ENCODE measurements around the gene PKD2L1.

The PKD2L1 gene

DNA sequence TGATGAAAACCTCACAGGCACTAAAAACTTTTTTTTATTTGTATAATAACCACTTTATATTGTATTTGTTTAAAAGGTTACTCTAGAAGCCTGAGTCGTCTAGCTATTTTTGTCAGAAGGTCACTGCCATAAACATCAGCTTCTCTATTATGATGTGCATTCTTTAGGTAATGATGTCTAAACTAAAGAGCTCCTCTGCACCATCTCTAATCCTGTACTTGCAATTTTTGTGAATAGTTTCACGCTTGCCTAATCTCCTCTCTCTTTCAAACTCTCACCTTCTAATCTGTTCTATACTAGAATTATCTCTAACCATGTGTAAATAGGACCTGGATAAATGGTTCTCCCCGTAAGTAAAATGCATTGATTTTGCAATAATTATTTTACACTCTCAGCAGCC lies 90.2 kb downstream of the PKD2L1 start:
- FAIRE-seq (no peak), DNase-seq (ENCODE audit: insufficient read length, low spot score) (no peak)
- no peak for TF ChIP-seq CTCF (IDR thresholded peaks at IDR 0.05; ENCODE audit: insufficient read depth, missing control alignments)

DNA sequence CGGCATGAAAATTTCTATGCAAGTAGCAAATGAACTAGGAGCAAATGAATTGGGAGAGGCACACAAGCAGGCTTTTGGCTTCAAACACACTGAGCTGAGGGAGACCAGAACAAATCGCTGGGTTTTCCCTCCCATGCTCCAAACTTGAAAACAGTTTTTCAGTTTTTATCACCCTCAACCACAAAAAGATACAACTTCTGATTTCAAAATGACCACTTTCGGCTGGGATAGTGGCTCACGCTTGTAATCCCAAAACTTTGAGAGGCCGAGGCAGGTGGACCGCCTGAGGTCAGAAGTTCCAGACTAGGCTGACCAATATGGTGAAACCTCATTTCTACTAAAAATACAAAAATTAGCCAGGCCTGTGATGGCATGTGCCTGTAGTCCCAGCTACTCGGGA lies 91.6 kb downstream of the PKD2L1 start:
- DNase-seq (ENCODE audit: insufficient read length, low spot score) (no peak), FAIRE-seq (no peak)
- TF ChIP-seq CTCF (IDR thresholded peaks at IDR 0.05; ENCODE audit: insufficient read depth, missing control alignments) = no peak
